ENCODE data around the gene OPA3.

The OPA3 gene

DNA sequence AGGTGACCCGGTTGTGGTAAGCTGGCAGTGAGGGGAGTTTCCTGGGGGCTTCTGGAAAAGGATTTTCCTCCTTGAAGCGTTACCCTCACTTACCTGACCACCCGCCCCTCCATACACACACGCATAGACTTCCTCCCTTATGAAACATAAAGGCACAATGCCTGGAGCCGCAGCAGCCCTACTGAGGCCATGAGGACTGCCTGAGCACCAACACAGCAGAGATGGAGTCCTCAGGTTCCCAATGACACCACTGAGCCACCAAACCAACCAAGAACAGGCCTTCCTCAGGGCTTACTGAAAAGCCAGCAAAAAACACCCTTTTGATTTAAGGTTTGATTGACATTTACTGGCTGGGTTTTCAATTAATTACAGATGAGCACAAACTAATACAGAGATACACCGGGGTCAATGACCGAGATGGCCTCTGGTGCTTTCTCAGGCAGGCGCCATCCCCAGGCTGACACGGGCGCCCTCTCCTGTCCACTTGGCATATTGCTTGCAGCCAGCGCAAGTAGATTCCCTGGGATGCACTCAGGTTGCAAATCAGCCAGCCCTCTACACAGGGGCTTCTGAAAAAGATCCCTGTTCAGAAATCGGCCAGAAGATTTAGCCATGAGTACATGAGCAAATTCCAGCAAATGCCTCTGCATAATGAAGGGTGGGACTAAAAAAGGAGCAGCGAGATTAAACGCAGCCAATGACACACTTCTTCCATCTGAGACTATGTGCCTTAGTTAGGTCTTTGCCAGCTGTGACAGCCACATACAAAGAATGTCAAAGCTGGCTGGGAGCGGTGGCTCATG, 14.8 kb downstream of the OPA3 start:
- TF ChIP-seq, protein P1, sequence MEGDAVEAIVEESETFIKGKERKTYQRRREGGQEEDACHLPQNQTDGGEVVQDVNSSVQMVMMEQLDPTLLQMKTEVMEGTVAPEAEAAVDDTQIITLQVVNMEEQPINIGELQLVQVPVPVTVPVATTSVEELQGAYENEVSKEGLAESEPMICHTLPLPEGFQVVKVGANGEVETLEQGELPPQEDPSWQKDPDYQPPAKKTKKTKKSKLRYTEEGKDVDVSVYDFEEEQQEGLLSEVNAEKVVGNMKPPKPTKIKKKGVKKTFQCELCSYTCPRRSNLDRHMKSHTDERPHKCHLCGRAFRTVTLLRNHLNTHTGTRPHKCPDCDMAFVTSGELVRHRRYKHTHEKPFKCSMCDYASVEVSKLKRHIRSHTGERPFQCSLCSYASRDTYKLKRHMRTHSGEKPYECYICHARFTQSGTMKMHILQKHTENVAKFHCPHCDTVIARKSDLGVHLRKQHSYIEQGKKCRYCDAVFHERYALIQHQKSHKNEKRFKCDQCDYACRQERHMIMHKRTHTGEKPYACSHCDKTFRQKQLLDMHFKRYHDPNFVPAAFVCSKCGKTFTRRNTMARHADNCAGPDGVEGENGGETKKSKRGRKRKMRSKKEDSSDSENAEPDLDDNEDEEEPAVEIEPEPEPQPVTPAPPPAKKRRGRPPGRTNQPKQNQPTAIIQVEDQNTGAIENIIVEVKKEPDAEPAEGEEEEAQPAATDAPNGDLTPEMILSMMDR (IDR thresholded peaks at IDR 0.05), result no peak; the same call in 1 of the 2 replicates

DNA sequence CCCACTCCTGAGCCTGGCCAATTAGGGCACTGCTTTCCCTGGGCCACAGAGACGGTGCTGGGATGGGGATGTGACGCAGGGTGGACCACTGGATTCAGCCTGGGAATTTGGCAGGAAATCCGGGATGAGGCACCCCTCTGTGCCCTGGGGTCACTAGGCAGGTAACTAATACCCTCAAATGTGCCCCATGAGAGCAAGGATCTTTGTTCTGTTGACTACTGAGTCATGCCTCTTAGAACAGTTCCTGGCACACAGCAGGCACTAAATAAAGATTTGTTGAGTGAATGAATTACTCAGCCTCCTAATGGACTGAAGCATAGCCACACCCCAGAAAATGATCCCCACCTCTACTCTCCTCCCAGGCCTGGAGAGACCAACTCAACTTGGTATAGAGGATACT, 15.9 kb downstream of the OPA3 start:
- TF ChIP-seq, protein P1 (IDR thresholded peaks at IDR 0.05), result no peak

DNA sequence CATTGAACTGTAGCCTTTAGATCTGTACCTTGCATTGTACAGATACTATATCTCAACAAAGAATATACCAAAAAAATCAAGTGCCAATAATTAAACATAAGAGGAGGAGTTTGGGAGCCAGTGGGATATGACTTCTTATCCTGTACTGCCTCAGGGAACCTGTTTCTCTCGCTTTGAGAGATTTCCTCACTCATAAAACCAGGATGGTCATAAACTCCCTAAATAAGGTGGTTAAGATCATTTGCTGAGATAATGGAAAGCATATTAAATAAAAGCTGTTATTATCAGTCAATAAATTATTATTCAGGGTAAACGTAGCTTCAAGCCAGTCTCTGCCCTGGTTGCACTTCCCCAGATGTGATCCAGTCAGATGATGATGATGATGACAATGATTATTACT, 17.0 kb downstream of the OPA3 start:
- TF ChIP-seq, protein P1 (IDR thresholded peaks at IDR 0.05), result no peak

DNA sequence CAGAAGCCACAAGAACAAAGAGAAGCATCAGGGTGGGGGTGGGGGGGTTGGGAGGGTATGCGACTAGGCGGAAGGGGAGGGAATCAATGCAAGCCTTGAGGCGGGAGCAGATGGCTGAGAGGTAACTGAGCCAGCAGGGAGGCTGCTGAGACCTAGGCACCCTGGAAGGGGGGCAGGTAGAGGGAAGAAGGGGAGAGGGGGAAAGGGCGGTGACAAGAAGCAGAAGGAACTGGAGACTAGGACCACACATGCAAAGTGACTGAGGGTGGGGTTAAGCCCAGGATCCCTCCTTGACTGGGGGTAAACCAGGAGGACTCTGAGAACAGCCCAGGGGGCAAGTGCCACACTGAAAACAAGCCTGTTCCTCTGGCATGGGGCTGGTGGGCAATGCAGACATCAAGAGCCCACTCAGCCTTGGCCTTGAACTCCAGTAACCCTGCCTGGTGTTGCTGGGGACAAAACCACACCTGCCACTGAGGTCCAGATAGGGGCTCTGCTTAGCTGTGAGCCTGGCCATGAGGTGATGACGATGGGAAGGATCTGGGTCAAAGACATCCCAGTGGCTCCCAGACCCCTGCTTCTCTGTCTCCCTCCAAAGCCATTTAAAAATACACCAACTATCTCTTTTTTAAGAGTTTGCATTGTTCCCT, 20.3 kb downstream of the OPA3 start:
- TF ChIP-seq, protein P1 (IDR thresholded peaks at IDR 0.05), result no peak

DNA sequence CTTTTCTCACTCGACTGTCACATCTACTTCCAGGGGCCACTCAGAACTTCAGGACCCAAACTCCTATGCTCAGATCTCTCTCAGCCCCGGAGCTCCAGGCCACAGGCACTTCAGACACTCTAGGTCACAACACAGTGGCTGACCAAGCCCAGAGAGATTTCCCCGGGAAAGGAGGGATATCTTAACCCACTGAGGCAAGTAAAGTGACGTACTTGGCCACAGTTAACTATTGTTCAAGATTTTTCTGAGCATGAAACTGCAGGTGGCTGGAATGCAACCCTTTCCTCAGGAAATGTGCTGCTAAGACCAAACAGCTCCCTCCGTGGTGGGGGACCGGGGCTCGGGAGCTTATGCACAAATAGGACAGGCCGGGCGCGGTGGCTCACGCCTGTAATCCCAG, 23.9 kb downstream of the OPA3 start:
- TF ChIP-seq, protein P1 (IDR thresholded peaks at IDR 0.05), result no peak

DNA sequence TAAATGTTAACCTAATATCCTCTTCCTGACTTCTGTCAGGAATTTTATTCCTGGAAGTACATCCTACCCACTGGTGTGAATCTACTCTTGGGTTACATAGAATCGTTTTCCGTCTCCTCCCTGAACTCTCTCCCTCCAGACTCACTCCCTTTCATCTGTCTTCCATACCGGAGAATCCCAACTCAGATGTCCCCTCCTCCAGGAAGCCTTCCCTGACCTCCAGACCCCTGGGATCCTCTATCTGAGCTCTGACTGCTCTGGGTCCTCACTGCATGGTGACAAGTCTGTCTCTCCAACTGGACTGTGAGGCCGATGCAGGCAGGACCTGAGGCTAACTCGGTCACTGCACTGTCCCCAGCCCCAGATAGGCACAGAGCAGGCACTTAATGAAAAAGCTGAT, 24.6 kb downstream of the OPA3 start:
- TF ChIP-seq, protein P1 (IDR thresholded peaks at IDR 0.05), result no peak

DNA sequence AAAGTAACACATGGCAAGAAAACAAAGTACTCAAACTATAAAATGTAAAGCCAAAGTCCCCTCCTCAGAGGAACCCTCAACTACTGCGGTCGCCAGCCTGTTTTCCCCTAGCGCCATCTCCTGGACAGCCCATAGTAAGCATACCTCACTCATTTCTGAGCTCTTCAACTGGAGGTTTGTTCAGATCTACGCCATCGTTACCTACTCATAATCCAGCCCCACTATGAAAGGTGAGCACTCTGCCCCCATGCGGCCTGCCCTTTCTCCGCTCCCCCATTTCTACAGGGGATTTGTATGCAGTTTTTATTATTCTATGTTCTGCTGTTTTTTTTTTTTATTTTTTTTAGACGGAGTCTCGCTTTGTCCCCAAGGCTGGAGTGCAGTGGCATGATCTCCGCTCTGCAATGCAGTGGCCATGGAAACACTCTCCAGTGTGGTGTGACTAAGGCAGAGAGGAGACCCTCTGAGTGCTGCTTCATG, 26.2 kb downstream of the OPA3 start:
- TF ChIP-seq, protein P1 (IDR thresholded peaks at IDR 0.05), result peak; percentile 33; the same call in 1 of the 2 replicates

Measured in LNCAP (cell line).